GM03348 (cell line): ENCODE data around the gene SPATA32.
A peak's percentile ranks its signal among the peaks of the same experiment; 100 is the strongest.

Experiments used
- DNase-seq: peaks from one replicate; pipeline ENCODE4 v3.0.0; 2012; ENCODE audit warnings: low spot score

The SPATA32 gene

DNA sequence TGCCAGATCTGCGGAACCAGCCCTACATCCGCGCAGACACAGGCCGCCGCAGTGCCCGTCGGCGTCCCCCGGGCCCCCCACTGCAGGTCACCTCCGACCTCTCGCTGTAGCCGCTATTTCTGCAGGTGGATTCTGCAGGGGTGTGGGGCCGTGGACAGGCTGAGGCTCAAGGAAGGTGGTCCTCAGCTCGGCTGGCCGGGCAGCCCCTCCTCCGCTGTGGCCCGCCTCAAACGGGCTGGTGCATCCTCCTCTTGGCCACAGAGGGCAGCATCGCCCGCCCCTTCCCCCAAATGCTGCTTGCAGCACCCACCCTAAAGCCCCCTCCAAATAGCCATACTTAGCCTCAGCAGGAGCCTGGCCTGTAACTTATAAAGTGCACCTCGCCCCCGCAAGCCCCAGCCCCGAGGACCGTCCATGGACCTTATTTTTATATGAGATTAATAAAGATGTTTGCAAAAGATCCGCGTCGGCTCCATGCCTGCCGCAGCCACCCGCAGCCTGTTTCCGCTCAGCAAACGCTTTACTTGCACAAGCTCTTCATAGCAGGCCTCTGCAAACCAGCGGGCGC, 14.9 kb downstream of the SPATA32 start:
- peak; percentile 45 for DNase-seq

DNA sequence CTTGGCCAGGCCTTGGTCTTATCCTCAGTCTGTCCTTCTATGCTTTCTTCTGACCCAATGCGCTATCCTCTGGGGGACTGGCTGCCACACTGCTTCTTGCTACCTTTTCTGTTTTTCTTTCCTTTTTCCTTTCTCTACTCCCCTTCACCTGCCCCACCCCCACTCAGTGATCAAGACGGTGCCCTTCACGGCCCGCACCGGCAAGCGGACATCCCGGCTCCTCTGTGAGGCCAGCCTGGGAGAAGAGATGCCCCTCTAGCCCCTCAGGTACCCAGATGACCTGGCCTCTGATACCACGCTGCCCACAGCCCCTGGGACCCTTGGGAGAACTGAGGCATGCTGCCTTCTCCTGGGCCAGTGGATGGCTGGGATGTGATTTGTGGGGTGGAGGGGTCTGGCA, 15.6 kb downstream of the SPATA32 start:
- DNase-seq = no peak

DNA sequence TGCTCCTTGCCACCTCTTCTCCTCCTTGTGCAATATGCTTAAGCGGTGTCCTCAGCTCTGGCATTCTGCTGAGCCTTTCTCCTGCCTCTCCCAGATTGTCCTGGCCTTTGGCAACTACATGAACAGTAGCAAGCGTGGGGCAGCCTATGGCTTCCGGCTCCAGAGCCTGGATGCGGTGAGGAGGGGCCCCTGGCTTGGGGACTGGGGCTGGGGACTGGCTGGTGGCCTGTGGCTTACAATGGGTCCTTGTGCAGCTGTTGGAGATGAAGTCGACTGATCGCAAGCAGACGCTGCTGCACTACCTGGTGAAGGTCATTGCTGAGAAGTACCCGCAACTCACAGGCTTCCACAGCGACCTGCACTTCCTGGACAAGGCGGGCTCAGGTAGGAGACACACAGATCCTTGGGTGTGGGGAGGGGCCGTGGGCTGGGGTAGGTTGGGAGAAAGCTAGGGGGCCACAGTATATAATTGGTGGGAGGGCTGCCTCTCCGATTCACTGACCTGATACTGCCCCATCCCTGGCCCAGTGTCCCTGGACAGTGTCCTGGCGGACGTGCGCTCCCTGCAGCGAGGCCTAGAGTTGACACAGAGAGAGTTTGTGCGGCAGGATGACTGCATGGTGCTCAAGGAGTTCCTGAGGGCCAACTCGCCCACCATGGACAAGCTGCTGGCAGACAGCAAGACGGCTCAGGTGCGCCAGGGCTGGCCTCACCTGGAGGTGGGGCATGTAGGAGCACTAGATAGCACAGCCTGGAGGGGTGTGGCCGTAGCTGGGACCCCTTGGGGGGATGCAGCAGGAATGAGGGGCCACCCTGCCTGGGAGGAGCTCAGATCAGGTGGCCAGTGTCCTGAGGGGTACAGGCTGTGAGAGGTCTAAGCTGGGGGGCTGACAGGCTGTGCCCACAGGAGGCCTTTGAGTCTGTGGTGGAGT, 16.9 kb downstream of the SPATA32 start:
- DNase-seq = no peak

DNA sequence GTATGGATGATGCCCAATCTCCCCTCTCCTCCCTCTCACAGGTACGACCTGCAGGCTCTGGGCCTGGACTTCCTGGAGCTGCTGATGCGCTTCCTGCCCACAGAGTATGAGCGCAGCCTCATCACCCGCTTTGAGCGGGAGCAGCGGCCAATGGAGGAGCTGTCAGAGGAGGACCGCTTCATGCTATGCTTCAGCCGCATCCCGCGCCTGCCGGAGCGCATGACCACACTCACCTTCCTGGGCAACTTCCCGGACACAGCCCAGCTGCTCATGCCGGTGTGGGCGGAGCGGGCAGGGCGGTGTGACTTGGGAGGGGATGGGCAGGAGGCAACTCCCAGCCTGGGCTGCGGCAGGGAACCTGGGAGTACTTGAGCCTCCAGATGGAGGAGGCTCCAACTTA, 18.1 kb downstream of the SPATA32 start:
- no peak for DNase-seq

DNA sequence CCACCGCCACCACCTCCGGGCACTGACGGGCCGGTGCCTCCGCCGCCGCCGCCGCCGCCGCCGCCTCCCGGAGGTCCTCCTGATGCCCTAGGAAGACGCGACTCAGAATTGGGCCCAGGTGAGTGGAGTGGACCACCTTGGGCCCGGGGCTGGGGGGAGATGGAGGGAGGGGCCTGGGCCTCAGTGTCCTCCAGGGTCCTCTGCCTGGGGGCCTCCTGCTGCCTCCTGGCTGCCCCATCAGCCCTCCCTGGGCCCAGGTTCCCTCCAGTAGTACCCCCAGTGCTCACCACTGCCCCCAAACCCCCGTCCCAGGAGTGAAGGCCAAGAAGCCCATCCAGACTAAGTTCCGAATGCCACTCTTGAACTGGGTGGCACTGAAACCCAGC, 19.9 kb downstream of the SPATA32 start:
- no peak for DNase-seq

DNA sequence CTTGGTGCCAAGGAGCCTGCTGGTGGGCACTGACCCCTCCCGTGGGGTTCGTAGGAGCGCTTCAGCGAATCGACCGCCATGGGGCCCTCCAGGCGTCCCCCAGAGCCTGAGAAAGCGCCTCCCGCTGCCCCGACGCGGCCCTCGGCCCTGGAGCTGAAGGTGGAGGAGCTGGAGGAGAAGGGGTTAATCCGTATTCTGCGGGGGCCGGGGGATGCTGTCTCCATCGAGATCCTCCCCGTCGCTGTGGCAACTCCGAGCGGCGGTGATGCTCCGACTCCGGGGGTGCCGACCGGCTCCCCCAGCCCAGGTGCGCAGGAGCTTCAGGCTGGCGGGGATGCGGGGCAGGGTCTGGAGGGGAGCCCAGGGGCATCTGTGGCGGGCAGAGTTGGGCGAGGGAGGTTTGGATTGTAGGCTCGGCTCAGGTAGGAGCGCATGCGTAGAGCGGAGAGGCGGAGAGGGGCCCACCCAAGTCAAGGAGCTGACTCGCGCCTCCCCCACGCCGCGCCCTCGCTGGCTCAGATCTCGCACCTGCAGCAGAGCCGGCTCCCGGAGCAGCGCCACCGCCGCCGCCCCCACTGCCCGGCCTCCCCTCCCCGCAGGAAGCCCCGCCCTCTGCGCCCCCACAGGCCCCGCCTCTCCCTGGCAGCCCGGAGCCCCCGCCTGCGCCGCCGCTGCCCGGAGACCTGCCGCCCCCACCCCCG, 20.4 kb downstream of the SPATA32 start:
- DNase-seq = no peak

DNA sequence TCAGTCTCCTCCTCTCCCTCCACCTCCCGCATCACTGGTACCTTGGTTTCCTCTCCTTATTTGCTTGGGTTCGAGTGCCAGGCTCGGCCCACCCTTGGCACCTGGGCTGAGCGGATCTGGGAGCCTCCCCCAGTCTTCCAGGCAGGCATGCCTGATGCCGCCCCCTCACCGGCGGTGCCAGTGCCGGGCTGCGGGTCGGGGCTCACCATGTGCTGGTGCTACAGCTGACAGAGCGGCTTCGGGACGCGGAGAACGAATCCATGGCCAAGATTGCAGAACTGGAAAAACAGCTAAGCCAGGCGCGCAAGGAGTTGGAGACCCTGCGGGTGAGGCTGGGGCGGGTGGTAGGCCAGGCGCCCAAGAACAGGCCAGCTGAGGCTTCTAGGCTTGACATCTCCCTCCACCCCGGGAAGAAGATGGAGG, 21.0 kb downstream of the SPATA32 start:
- DNase-seq = no peak

DNA sequence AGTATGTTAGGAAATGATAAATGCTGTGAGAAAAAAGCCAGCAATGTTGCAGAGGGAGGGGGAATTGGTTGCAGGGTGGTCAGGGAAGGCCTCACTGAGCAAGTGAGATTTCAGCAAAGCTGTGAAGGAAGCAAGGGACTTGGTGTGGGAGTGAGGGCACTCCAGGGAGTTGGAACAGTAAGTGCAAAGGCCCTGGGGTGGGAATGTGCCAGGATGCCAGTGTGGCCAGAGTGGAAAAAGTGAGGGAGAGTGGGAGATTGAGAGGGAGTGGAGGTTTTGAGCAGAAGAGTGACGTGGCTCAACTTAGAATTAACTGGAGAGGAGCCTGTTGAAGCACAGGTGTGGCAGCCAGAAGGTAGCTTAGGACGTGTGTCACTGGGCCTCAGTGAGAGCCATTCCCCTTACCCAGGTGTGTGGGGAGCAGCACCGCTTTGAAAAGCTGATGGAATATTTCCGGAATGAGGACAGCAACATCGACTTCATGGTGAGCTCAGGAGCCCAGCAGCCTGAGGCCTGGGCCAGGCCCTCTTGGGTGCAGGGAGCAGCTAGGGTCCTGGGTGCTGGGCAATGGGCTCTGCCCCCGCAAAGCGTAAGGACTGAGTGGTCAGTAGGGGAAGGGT, 23.6 kb downstream of the SPATA32 start:
- DNase-seq = no peak

DNA sequence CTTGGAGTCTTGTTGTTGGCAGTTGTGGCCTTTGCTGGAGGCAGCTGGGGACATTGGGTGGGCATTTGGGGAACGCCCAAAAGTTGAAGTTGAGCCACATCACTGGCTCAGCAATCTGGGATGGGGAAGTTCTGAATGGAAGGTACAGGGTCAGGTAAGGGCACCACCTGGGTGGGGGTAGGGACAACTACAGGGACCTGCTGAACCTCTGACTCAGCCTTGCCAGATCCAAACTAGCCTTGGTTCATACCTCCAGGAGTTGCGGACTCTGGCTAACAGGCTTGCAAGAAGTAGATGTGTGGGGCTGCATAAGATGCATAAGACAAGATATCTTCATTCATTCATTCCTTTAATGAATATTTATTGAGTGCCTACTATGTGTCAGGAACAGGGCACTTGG, 24.2 kb downstream of the SPATA32 start:
- DNase-seq = no peak

DNA sequence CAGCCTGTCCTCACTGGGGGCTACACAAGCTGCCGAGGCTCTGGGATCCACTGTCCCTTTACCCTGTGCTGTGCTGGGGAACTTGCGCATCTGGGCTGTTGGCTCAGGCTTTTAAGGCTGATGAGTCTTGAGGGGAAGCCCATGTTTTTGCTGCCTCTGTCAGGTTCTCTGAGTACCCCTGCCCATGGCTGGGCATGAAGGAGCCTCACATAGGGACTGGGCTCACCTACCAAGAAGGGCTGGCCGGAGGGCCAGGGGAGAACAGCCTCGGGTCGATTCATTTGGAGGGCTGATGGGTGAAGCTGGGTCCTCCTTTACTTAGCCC, 25.6 kb downstream of the SPATA32 start:
- no peak for DNase-seq

DNA sequence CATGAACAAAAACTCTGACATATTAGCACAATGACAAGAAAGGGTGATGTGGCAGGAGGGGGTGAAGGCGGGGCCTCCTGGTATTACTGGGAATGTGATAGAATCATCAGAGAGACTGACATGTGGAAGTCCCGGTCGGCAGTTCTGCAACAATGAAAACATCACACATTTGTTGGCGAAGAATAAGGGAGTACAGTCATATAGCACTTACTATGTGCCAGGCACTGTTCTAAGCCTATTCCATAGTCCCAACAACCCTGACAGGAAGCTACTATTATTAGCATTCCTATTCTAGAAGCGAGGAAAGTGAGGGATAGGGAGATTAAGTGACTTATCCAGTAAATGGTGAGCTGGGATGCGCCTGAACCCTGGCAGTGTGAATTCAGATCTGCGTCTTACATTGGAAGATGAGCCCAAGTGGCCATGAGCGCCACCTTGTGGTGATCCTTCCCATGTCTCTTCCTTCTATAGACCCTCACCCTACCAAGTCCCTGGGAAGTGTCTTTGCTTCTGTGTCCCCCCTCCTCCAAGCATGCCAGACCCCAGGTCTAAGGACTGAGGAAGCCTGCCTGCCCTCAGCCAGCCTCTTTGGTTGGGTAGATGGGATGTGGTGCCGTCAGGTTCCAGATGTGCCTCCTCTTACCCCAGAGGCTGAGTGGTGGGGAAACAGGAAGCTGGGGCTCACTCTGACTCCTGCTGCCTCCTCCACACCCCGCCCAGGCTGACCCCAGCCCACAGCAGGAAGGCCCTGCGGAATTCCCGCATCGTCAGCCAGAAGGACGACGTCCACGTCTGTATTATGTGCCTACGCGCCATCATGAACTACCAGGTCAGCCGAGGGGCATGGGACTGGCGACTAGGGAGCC, 26.2 kb downstream of the SPATA32 start:
- DNase-seq = peak; percentile 84

DNA sequence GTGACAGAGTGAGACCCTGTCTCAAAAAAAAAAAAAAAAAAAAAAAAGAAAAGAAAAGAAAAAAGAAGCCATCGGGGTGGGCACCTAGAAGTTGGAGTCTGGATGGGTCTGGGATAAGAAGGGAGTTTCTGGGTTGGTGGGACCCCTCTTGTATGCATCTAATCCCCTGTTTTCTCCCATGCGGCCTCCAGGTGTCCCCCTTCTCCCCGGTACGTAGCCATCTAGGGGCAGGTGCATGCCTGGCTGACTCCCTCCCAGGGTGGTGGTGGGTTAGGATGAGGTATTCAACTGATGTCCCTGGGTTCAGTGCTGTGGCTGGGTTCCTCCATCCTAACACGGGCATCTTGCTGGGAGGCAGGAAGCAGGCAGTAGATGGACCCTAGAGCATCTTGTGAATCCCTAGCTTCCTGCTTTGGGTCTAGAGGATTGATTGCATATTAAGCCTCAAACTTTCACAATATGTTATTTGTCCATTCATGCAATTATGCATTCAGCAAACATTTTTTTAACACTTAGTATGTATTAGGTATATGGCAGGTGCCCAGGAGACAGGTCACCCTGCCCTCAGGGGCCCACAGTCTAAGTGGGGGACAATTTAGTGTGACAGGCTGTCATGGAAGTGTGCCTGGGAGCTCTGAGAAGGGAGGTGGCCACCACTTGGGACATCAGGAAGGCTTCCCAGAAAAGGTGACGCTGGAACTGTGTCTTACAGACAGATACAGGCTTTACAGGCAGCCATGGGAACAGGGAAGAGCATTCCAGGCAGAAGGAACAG, 27.1 kb downstream of the SPATA32 start:
- no peak for DNase-seq

DNA sequence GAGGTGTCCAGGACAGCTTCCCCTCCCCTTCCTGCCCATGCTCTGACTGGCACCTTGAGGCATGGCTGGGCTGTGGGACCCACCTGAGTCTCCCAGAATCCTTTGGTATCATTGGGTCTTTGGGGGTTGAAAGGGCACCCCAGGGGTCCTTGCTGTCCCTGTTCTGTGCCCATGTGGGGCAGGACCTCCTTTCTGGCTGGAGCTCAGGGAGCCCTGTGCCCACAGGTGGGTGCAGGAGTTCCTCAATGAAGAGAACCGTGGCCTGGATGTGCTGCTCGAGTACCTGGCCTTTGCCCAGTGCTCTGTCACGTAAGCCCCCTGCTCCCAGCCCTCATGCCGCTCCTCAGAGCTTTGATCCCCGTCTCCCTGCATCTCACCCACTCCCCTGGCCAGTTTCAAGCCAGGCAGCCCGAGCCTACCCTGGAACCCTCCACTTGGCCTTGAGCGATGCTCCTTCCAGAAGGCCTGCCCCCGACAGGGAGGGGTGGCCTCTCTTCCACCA, 28.4 kb downstream of the SPATA32 start:
- no peak for DNase-seq

DNA sequence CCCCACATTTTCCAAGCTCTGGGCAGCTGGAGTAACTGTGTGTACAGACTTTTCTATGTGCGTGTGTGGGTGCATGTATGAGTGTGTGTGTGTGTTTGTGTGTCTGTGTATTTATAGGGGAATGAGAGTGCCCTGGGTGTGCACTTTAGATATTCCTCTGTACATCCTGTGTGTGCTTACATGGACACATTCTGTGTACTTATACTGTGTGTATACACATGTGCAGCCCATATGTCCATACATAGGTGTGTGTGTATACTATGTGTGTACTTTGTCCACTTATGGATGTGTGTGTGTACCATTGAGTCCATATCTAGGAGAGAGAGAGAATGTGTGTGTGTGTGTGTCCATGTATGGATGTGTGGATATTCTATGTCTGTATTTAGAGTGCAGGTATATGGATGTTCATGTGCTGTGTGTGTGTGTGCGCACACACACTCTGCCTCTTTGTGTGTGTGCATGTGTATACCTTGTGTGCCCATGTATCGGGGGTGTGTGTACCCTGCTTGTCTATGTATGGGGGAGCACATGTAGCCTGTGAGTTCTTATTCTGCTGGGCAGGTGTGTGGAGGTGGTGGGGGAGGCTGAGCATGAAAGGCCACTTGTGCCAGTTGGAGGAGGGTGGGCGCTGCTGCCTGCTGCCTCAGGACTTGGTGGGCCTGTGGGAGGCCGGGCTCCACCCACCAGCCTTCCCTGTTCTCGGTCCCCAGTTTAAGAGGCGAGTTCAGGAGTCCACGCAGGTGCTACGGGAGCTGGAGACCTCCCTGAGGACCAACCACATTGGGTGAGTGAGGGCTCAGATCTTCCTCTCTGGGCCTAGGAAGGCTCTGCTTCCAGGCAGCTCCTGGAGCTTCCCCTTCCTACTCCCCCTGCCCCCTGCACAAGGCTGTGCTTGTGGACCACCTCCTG, 29.1 kb downstream of the SPATA32 start:
- DNase-seq = no peak

DNA sequence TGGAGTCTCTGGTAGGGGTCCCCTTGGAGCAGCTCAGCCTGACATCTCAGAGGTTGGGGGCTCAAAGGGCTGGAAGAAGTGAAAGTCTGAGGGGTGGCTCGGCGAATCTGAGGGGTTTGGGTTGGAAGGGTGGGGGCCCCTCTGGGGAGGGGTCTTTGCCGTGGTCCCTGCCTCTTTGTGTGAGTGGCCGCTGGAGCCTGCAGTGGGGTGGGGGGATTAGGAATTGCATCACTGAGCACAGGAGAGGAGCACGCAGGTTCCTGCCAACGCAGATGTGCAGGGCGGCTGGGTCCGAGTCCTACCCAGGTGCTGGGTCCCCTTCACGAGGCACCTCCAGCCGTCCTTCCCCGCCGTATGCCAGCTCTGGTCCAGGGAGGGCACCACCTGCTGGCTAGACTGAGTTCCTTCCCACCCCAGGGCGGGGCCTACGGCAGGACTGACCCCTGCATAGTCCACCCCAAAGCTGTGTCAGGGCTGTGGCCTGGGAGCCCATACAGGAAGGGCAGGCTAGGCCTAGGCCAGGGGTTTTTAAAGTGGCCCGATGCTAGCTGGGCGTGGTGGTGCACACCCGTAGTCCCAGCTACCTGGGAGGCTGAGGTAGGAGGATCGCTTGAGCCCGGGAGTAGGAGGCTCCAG, 30.3 kb downstream of the SPATA32 start:
- no peak for DNase-seq

DNA sequence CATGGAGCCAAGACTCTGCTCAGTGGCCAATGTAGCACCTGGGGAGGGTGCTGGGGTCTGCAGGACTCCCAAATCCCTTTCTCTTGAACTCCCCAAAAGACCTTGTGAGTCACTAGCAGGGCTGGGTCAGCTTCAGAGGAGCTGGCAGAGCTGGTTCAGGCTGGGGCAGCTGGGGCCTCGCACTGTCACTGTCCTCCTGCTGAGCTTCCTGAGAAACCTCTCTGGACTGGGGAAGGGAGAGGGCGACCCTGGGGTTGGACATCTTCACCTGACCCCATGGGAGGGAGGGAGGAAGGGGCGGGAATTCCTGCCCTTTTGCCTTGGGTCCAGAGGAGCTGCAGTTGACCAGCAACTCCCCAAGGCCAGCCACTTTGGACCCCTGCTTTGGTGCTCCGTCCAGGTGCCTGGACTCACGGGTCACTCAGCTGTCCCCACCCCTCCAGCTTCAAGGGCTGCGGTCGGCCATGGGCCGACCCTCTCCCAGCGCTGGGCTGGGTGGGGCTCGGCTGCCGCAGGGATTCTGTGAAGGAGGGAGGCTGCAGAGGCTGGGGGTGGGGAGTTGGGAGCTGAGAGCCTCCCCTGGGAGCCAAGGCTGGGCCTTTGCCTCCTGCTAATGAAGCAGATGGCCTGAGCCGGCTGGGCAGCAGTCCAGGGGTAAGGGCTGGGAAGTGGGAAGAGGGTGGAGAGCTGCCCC, 31.0 kb downstream of the SPATA32 start:
- peak; percentile 55 for DNase-seq

DNA sequence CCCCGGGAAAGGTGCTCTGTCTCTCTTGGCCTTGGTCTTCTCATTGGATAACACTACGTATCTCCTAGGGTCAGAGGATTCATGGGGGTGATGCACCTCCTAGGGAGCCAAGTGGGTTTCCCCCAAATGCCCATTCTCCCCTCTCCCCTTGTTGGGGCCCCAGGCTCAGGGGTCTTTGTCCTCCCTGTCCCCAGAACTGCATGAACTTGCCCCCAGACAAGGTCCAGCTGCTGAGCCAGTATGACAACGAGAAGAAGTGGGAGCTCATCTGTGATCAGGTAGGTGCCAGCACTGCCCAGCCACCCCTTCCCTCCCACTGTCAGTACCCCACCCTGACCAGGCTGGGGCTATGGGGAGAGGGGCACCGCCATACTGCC, 31.5 kb downstream of the SPATA32 start:
- no peak for DNase-seq

DNA sequence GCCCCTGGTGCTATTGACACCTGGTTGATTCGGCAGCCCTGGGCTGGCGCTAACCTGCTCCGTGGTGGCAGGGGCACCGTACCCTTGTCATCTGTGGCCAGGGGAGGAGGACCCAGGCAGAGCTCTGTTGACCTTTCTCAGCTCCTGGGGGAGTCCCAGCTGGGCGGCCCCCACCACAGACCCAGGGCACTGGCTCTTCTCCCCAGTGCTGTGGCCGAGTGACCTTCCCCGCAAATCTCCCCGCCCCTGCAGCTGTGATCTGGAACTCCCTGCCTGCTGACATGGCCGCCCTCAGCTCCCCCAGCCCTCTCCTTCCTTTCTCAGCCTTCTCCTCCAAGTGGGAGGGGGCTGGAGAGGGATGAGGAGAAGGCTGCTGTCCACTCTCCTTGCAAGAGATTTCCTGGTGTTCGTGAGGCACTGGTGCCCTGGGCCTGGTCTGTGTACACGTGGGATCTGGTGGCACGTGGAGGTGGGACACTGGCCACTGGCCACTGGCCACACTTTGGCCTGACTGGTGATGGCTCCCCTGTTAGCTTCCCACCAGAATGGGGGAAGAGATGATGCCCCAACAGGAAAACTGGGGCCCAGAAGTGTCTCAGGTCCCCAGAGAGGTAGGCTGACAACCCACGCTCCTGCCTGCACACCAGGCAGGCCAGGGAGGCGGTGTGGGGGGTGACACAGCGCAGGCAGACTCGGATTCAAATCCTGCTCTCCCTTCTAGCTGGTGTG, 32.0 kb downstream of the SPATA32 start:
- no peak for DNase-seq
